22Rv1 (cell line): ENCODE data around the gene SPTLC1.

ENCODE experiments used
- ZFX ChIP-seq: fragments of 450-650 bp; IDR thresholded peaks from 2 replicates; pipeline ENCODE4 v1.6.1; 2017; ENCODE audit warnings: antibody characterized with exemption, borderline replicate concordance
- TF ChIP-seq, protein P1 (sequence below): fragments of 450-650 bp; IDR thresholded peaks from 2 replicates; pipeline ENCODE4 v1.5.1; 2017; ENCODE audit warnings: mild to moderate bottlenecking

DNA sequence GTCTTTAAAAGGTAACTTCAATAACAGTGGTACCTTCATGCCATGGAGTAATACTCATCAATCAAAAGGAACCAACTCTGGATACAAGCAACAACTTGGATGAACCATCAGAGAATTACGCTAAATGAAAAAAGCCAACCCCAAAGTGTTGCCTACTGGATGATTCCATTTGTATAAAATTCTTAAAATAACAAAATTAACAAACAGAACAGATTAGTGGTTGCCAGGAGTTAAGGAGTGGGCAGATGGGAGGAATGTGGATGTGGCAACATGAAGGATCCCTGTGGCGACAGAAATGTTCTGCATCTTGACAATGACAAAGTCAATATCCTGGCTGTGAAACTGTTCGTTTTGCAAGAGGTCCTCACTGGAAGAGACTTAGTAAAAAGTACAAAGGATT is 50.5 kb downstream of the SPTLC1 start:
- TF ChIP-seq, protein P1, sequence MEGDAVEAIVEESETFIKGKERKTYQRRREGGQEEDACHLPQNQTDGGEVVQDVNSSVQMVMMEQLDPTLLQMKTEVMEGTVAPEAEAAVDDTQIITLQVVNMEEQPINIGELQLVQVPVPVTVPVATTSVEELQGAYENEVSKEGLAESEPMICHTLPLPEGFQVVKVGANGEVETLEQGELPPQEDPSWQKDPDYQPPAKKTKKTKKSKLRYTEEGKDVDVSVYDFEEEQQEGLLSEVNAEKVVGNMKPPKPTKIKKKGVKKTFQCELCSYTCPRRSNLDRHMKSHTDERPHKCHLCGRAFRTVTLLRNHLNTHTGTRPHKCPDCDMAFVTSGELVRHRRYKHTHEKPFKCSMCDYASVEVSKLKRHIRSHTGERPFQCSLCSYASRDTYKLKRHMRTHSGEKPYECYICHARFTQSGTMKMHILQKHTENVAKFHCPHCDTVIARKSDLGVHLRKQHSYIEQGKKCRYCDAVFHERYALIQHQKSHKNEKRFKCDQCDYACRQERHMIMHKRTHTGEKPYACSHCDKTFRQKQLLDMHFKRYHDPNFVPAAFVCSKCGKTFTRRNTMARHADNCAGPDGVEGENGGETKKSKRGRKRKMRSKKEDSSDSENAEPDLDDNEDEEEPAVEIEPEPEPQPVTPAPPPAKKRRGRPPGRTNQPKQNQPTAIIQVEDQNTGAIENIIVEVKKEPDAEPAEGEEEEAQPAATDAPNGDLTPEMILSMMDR: no peak
- TF ChIP-seq ZFX: no peak
